ENCODE results near the gene OGFR.

The OGFR gene

DNA sequence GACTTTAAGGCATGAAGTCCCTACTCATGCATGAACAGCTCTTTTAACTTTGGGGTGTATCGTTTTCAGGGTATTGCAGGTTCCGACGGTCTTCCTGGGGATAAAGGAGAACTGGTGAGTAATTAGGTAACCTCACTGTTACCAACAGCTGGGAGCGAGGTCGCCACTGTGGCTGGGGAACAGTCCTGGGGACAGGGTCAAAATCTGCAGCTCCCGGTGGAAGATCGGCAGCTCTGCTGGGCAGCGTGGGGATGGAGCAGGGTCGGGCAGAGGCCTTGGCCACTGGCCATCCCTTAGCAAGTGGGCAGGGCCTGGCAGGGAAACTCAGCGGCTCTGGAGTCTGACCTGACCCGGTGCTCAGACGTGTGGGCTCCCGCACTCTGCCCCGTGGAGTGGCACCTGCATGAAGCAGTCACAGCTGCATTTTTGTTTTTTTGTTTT lies 28.3 kb downstream of the OGFR start:
- Histone ChIP-seq H3K36me3 (ENCODE audit: control insufficient read depth, insufficient read depth, low read length, severe bottlenecking) (no peaks in the 10 kb centered on the region), H3K4me3 (ENCODE audit: low read length) (no peak overlapping the region), H3K27me3 (replicated peaks; ENCODE audit: control insufficient read depth, insufficient read depth, low read length) (peaks cover 13% of the 10 kb centered on the region), H3K9me3 (ENCODE audit: control insufficient read depth, low read length) (no peaks in the 10 kb centered on the region), H3K9ac (ENCODE audit: low read length) (no peak overlapping the region), H3K4me1 (ENCODE audit: control insufficient read depth, insufficient read depth, low read length) (peaks cover 18% of the 10 kb centered on the region)
- no peak for DNase-seq (ENCODE audit: low read depth)

- no peak overlapping the region for H3K9ac ChIP-seq (ENCODE audit: low read length)
- no peaks in the 10 kb centered on the region for H3K9me3 ChIP-seq (ENCODE audit: control insufficient read depth, low read length)
- H3K27me3 ChIP-seq (replicated peaks; ENCODE audit: control insufficient read depth, insufficient read depth, low read length) = peaks cover 16% of the 10 kb centered on the region
- H3K4me3 ChIP-seq (ENCODE audit: low read length) = no peak overlapping the region
- peaks cover 18% of the 10 kb centered on the region for H3K4me1 ChIP-seq (ENCODE audit: control insufficient read depth, insufficient read depth, low read length)
- no peak for DNase-seq (ENCODE audit: low read depth)
- no peaks in the 10 kb centered on the region for H3K36me3 ChIP-seq (ENCODE audit: control insufficient read depth, insufficient read depth, low read length, severe bottlenecking)
Observed at GRCh38 chr20:62834967-62835730, 30.5 kb downstream of the OGFR start.

- H3K4me3 ChIP-seq (ENCODE audit: low read length) = no peak overlapping the region
- peaks cover 14% of the 10 kb centered on the region for H3K4me1 ChIP-seq (ENCODE audit: control insufficient read depth, insufficient read depth, low read length)
- no peaks in the 10 kb centered on the region for H3K36me3 ChIP-seq (ENCODE audit: control insufficient read depth, insufficient read depth, low read length, severe bottlenecking)
- H3K9me3 ChIP-seq (ENCODE audit: control insufficient read depth, low read length) = no peaks in the 10 kb centered on the region
- H3K9ac ChIP-seq (ENCODE audit: low read length) = no peak overlapping the region
- H3K27me3 ChIP-seq (replicated peaks; ENCODE audit: control insufficient read depth, insufficient read depth, low read length) = peaks cover 16% of the 10 kb centered on the region
- DNase-seq (ENCODE audit: low read depth) = no peak
Observed at GRCh38 chr20:62835931-62836861, 31.6 kb downstream of the OGFR start.

DNA sequence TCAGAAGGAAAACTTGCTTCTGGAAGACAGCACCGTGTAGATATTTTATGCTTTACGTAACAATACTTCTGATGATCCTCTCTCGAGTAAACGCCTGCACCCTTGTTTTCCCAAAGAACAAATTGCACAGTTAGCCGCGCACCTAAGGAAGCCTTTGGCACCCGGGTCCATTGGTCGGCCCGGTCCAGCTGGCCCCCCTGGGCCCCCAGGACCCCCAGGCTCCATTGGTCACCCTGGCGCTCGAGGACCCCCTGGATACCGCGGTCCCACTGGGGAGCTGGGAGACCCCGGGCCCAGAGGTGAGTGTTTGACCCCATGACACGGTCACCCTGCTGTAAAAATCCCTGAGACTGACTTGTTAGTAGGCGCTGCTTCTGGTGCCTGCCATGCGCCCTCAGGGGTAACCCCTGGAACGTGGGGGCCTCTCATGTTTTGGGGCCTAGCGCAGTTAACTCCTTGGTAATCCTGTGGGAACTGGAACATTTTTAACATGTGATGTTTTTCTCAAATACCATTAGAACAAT lies 32.4 kb downstream of the OGFR start:
- H3K9ac ChIP-seq (ENCODE audit: low read length) = no peak overlapping the region
- H3K36me3 ChIP-seq (ENCODE audit: control insufficient read depth, insufficient read depth, low read length, severe bottlenecking) = no peaks in the 10 kb centered on the region
- H3K27me3 ChIP-seq (replicated peaks; ENCODE audit: control insufficient read depth, insufficient read depth, low read length) = peaks cover 16% of the 10 kb centered on the region
- DNase-seq (ENCODE audit: low read depth) = no peak
- H3K4me1 ChIP-seq (ENCODE audit: control insufficient read depth, insufficient read depth, low read length) = peaks cover 8% of the 10 kb centered on the region
- no peak overlapping the region for H3K4me3 ChIP-seq (ENCODE audit: low read length)
- H3K9me3 ChIP-seq (ENCODE audit: control insufficient read depth, low read length) = no peaks in the 10 kb centered on the region

GRCh38 chr20:62837790-62838127 lies 33.1 kb downstream of the OGFR start:
- no peak for DNase-seq (ENCODE audit: low read depth)
- H3K4me3 ChIP-seq (ENCODE audit: low read length) = no peak overlapping the region
- H3K9me3 ChIP-seq (ENCODE audit: control insufficient read depth, low read length) = no peaks in the 10 kb centered on the region
- H3K36me3 ChIP-seq (ENCODE audit: control insufficient read depth, insufficient read depth, low read length, severe bottlenecking) = no peaks in the 10 kb centered on the region
- no peak overlapping the region for H3K9ac ChIP-seq (ENCODE audit: low read length)
- H3K27me3 ChIP-seq (replicated peaks; ENCODE audit: control insufficient read depth, insufficient read depth, low read length) = peaks cover 16% of the 10 kb centered on the region
- peaks cover under 1% of the 10 kb centered on the region for H3K4me1 ChIP-seq (ENCODE audit: control insufficient read depth, insufficient read depth, low read length)

DNA sequence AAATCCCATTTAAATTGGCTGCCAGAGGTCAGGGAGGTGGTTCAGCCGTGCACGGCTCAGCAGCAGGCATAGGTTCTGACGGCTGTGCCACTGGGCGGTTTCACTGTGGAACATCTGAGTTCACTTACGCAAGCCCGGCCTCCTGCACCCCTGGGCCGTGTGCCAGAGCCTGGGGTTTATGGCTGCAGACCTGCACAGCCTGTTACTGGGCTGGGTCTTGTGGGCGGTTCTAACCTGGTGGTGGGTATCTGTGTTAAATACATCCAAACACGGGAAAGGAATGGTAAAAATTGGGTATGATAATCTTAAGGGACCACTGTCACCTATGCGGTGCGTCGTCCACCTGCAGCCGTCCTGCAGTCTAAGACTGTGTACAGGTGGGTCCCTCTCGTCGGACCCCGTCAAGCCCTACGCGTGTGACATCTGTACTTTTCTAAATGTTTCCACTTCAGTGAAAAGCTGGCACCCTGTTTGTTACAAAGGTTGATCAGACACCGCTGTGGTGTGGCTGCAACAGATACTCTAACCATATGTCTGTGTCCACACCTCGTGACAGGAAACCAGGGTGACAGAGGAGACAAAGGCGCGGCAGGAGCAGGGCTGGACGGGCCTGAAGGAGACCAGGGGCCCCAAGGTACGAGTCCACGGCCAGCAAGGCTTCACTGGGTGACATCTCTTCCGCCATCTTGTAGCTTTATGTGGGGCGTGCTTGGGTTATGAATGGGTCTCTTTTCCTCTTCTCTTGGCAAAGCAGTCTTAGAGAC lies 33.7 kb downstream of the OGFR start:
- peak; percentile 63 for DNase-seq (ENCODE audit: low read depth)
- H3K9ac ChIP-seq (ENCODE audit: low read length) = no peak overlapping the region
- no peaks in the 10 kb centered on the region for H3K4me1 ChIP-seq (ENCODE audit: control insufficient read depth, insufficient read depth, low read length)
- H3K9me3 ChIP-seq (ENCODE audit: control insufficient read depth, low read length) = no peaks in the 10 kb centered on the region
- H3K27me3 ChIP-seq (replicated peaks; ENCODE audit: control insufficient read depth, insufficient read depth, low read length) = peaks cover 16% of the 10 kb centered on the region
- H3K36me3 ChIP-seq (ENCODE audit: control insufficient read depth, insufficient read depth, low read length, severe bottlenecking) = no peaks in the 10 kb centered on the region
- H3K4me3 ChIP-seq (ENCODE audit: low read length) = no peak overlapping the region

DNA sequence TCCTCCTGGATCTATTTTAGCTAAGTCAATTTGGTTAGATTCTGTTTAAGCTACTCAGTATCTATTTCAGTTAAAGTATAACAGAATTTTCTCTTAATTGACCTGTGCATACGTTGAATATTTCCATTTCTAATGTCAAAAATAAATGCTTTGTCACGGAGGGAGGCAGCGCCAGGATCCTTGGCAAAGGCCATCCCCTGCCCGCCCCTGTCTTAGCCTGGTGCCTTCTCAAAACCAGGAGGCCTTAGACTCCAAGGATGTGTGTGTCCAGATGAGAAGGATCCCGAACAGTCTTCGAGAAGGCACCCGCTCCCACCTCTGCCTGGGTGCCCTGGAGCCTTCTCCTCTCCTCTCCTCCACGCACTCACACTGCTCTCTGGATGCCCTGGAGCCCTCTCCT lies 34.6 kb downstream of the OGFR start:
- no peaks in the 10 kb centered on the region for H3K4me1 ChIP-seq (ENCODE audit: control insufficient read depth, insufficient read depth, low read length)
- no peaks in the 10 kb centered on the region for H3K36me3 ChIP-seq (ENCODE audit: control insufficient read depth, insufficient read depth, low read length, severe bottlenecking)
- peaks cover 16% of the 10 kb centered on the region for H3K27me3 ChIP-seq (replicated peaks; ENCODE audit: control insufficient read depth, insufficient read depth, low read length)
- DNase-seq (ENCODE audit: low read depth) = no peak
- no peak overlapping the region for H3K9ac ChIP-seq (ENCODE audit: low read length)
- H3K4me3 ChIP-seq (ENCODE audit: low read length) = no peak overlapping the region
- H3K9me3 ChIP-seq (ENCODE audit: control insufficient read depth, low read length) = no peaks in the 10 kb centered on the region

GRCh38 chr20:62839816-62840215 lies 35.2 kb downstream of the OGFR start:
- peaks cover 16% of the 10 kb centered on the region for H3K27me3 ChIP-seq (replicated peaks; ENCODE audit: control insufficient read depth, insufficient read depth, low read length)
- H3K9ac ChIP-seq (ENCODE audit: low read length) = no peak overlapping the region
- no peaks in the 10 kb centered on the region for H3K36me3 ChIP-seq (ENCODE audit: control insufficient read depth, insufficient read depth, low read length, severe bottlenecking)
- no peaks in the 10 kb centered on the region for H3K4me1 ChIP-seq (ENCODE audit: control insufficient read depth, insufficient read depth, low read length)
- H3K9me3 ChIP-seq (ENCODE audit: control insufficient read depth, low read length) = no peaks in the 10 kb centered on the region
- no peak overlapping the region for H3K4me3 ChIP-seq (ENCODE audit: low read length)
- no peak for DNase-seq (ENCODE audit: low read depth)

- no peak for DNase-seq (ENCODE audit: low read depth)
- Histone ChIP-seq H3K9me3 (ENCODE audit: control insufficient read depth, low read length) (no peaks in the 10 kb centered on the region), H3K27me3 (replicated peaks; ENCODE audit: control insufficient read depth, insufficient read depth, low read length) (peaks cover 9% of the 10 kb centered on the region)
Observed at GRCh38 chr20:62840244-62841197, 35.9 kb downstream of the OGFR start.

DNA sequence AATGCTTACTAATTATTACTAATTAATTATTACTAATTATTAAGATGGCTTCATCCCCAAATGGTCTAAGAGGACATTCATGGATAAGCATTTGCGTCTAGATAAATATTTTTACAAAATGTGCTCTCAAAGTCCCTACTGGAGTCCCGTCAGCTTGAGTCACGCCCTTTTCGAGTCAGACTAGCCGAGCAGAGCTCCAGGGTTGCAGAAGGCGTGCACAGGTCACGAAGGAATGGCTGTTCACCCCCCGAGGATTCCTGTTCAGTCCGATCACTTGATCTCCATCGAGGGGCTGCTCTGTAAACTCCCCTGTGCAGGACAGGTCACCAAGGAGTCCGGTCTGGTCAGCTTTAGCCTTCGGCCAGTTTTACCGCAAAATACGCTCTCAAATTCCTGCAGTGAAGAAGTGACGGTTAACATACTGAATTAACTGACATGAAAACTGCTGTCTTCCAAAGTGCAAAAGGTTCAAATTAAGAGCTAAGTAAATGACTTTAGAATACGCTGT lies 37.1 kb downstream of the OGFR start:
- peaks cover 4% of the 10 kb centered on the region for H3K27me3 ChIP-seq (replicated peaks; ENCODE audit: control insufficient read depth, insufficient read depth, low read length)
- H3K9ac ChIP-seq (ENCODE audit: low read length) = no peak overlapping the region
- no peak overlapping the region for H3K4me3 ChIP-seq (ENCODE audit: low read length)
- DNase-seq (ENCODE audit: low read depth) = no peak
- no peaks in the 10 kb centered on the region for H3K4me1 ChIP-seq (ENCODE audit: control insufficient read depth, insufficient read depth, low read length)
- H3K9me3 ChIP-seq (ENCODE audit: control insufficient read depth, low read length) = no peaks in the 10 kb centered on the region
- H3K36me3 ChIP-seq (ENCODE audit: control insufficient read depth, insufficient read depth, low read length, severe bottlenecking) = no peaks in the 10 kb centered on the region

More at GRCh38 chr20:62840244-62841197, 35.9 kb downstream of the OGFR start:
- H3K4me1 ChIP-seq (ENCODE audit: control insufficient read depth, insufficient read depth, low read length) = no peaks in the 10 kb centered on the region
- no peak overlapping the region for H3K4me3 ChIP-seq (ENCODE audit: low read length)
- no peak overlapping the region for H3K9ac ChIP-seq (ENCODE audit: low read length)
- H3K36me3 ChIP-seq (ENCODE audit: control insufficient read depth, insufficient read depth, low read length, severe bottlenecking) = no peaks in the 10 kb centered on the region
